GM23338 (cell line): ENCODE measurements around the gene PIK3C3. TPM values are rescaled to one million over a fixed set of nuclear protein-coding genes. Genes with fewer than 3 reads are reported as not detected.

Experiments used
- ATAC-seq: fragments of 200-7000 bp; cut with Tn5 transposase; 3 replicates; pipeline ENCODE4 v1.9.1; 2020
- DNase-seq: peaks from one replicate; pipeline ENCODE4 v3.0.0-alpha.2; 2015; ENCODE audit warnings: low spot score
- H2AFZ ChIP-seq: fragments of 200-600 bp; sonication (generic); 2 replicates; pipeline ENCODE4 v1.8.0; 2016; ENCODE audit warnings: antibody characterized with exemption, mild to moderate bottlenecking, moderate library complexity
- H3F3A ChIP-seq: fragments of 200-600 bp; sonication (generic); replicated peaks from 2 replicates; pipeline ENCODE4 v1.8.0; 2017; ENCODE audit warnings: antibody characterized with exemption, mixed run types, low read depth
- H3K27ac ChIP-seq: fragments of 200-600 bp; sonication (generic); 2 replicates; pipeline ENCODE4 v1.6.1; 2016; ENCODE audit warnings: low read depth
- H3K27me3 ChIP-seq: fragments of 200-600 bp; sonication (generic); 2 replicates; pipeline ENCODE4 v1.8.0; 2016; ENCODE audit warnings: mild to moderate bottlenecking, mixed run types, moderate library complexity; ENCODE audit not compliant: insufficient read depth
- H3K36me3 ChIP-seq: fragments of 200-600 bp; sonication (generic); 2 replicates; pipeline ENCODE4 v1.8.0; 2016; ENCODE audit warnings: mild to moderate bottlenecking; ENCODE audit not compliant: insufficient read depth
- H3K4me1 ChIP-seq: fragments of 200-600 bp; sonication (generic); 2 replicates; pipeline ENCODE4 v1.8.0; 2016; ENCODE audit warnings: mild to moderate bottlenecking, moderate library complexity; ENCODE audit not compliant: insufficient read depth
- H3K4me2 ChIP-seq: fragments of 200-600 bp; sonication (generic); 2 replicates; pipeline ENCODE4 v1.7.1; 2017; ENCODE audit warnings: mixed run types
- H3K4me3 ChIP-seq: fragments of 200-600 bp; sonication (generic); 2 replicates; pipeline ENCODE4 v1.6.1; 2016; ENCODE audit warnings: mixed run types
- H3K79me2 ChIP-seq: fragments of 200-600 bp; sonication (generic); replicated peaks from 2 replicates; pipeline ENCODE4 v1.8.0; 2017; ENCODE audit warnings: mild to moderate bottlenecking; ENCODE audit not compliant: insufficient read depth
- H3K9me2 ChIP-seq: fragments of 200-600 bp; sonication (generic); 2 replicates; pipeline ENCODE4 v1.8.0; 2017; ENCODE audit not compliant: insufficient read depth
- H4K20me1 ChIP-seq: fragments of 200-600 bp; sonication (generic); replicated peaks from 2 replicates; pipeline ENCODE4 v1.8.0; 2017; ENCODE audit warnings: mild to moderate bottlenecking; ENCODE audit not compliant: insufficient read depth
- H3K27ac Mint-ChIP-seq: 2 replicates; pipeline ENCODE4 v1.8.0; 2020; ENCODE audit warnings: inconsistent platforms, mild to moderate bottlenecking, moderate library complexity, mixed read lengths
- H3K27me3 Mint-ChIP-seq: 3 replicates; pipeline ENCODE4 v1.8.0; 2022; ENCODE audit warnings: low read depth, mild to moderate bottlenecking, moderate library complexity, mixed read lengths, inconsistent platforms; ENCODE audit not compliant: insufficient read depth, poor library complexity
- H3K36me3 Mint-ChIP-seq: 3 replicates; pipeline ENCODE4 v1.8.0; 2021; ENCODE audit warnings: low read depth, mild to moderate bottlenecking, inconsistent platforms, moderate library complexity, mixed read lengths
- H3K4me1 Mint-ChIP-seq: 3 replicates; pipeline ENCODE4 v1.8.0; 2020; ENCODE audit warnings: mild to moderate bottlenecking, inconsistent platforms, mixed read lengths
- H3K4me3 Mint-ChIP-seq: 3 replicates; pipeline ENCODE4 v1.8.0; 2021; ENCODE audit warnings: moderate library complexity, mild to moderate bottlenecking, inconsistent platforms, mixed read lengths
- H3K9me3 Mint-ChIP-seq: 3 replicates; pipeline ENCODE4 v1.8.0; 2020; ENCODE audit warnings: moderate library complexity, mild to moderate bottlenecking, inconsistent platforms, mixed read lengths
- CREB1 ChIP-seq: fragments of 250-450 bp; sonication (Bioruptor Pico); IDR thresholded peaks from 2 replicates; pipeline ENCODE4 v1.5.0; 2020; ENCODE audit warnings: low read depth, mild to moderate bottlenecking, moderate library complexity
- EZH2 ChIP-seq: fragments of 200-600 bp; sonication (generic); IDR thresholded peaks from one replicate; pipeline ENCODE4 v1.8.0; 2017; ENCODE audit warnings: antibody characterized with exemption, mild to moderate bottlenecking, low read depth; ENCODE audit not compliant: unreplicated experiment
- EZH2phosphoT487 ChIP-seq: fragments of 200-600 bp; sonication (generic); IDR thresholded peaks from one replicate; pipeline ENCODE4 v1.8.1; 2018; ENCODE audit warnings: antibody characterized with exemption; ENCODE audit not compliant: unreplicated experiment
- JUNB ChIP-seq: IDR thresholded peaks from one replicate; pipeline ENCODE4 v1.6.1; 2016; ENCODE audit warnings: antibody characterized with exemption; ENCODE audit not compliant: unreplicated experiment
- NANOG ChIP-seq: IDR thresholded peaks from 2 replicates; pipeline ENCODE4 v1.6.1; 2016; ENCODE audit warnings: antibody characterized with exemption, borderline replicate concordance
- POLR2AphosphoS5 ChIP-seq: IDR thresholded peaks from 2 replicates; pipeline ENCODE4 v1.6.1; 2016; ENCODE audit warnings: antibody characterized with exemption, low read depth
- STAT1 ChIP-seq: IDR thresholded peaks from one replicate; pipeline ENCODE4 v1.6.1; 2016; ENCODE audit warnings: antibody characterized with exemption; ENCODE audit not compliant: unreplicated experiment
- ZNF114 ChIP-seq: fragments of 250-450 bp; sonication (Bioruptor Pico); IDR thresholded peaks from 2 replicates; pipeline ENCODE4 v1.5.0; 2020; ENCODE audit warnings: mild to moderate bottlenecking, moderate library complexity
- ZNF331 ChIP-seq: fragments of 250-450 bp; sonication (Bioruptor Pico); IDR thresholded peaks from 2 replicates; pipeline ENCODE4 v1.5.0; 2020; ENCODE audit warnings: low read depth, mild to moderate bottlenecking, moderate library complexity
- polyA plus RNA-seq: library from polyadenylated mRNA; unstranded; fragments of >200 nt; fragmentation: Nextera tagmentation; extraction: Ambion mirVana; gene quantifications from 2 replicates; pipeline ENCODE4 v1.2.1, GENCODE V29; 2016
- total RNA-seq: library from RNA; depleted of rRNA; stranded (reverse); fragments of >200 nt; shearing (Covaris generic); gene quantifications from 2 replicates; pipeline ENCODE4 v1.2.3, GENCODE V29; 2014
- TF ChIP-seq, protein P1 (sequence below): fragments of 250-450 bp; sonication (Bioruptor Pico); IDR thresholded peaks from 2 replicates; pipeline ENCODE4 v1.5.0; 2020; ENCODE audit warnings: mild to moderate bottlenecking, moderate library complexity
- TF ChIP-seq, protein P2 (sequence below): IDR thresholded peaks from 2 replicates; pipeline ENCODE4 v1.6.1; 2016; ENCODE audit warnings: antibody characterized with exemption
- TF ChIP-seq, protein P3 (sequence below): IDR thresholded peaks from one replicate; pipeline ENCODE4 v1.6.1; 2018; ENCODE audit warnings: antibody characterized with exemption; ENCODE audit not compliant: unreplicated experiment
- TF ChIP-seq, protein P4 (sequence below), 2 experiments: fragments of 200-600 bp in 1 of 2; sonication (generic) in 1 of 2; conservative IDR thresholded peaks; 2 replicates each; pipeline versions ENCODE4 v1.5.1 to v1.6.1; 2016 to 2017; ENCODE audit warnings: antibody characterized with exemption in 2 of 2, low read depth in 2 of 2, mild to moderate bottlenecking in 2 of 2, moderate library complexity in 1 of 2

The PIK3C3 gene
- total and polyA plus RNA-seq, 2 experiments from 2014 or later = 25.9 to 35.4 TPM

DNA sequence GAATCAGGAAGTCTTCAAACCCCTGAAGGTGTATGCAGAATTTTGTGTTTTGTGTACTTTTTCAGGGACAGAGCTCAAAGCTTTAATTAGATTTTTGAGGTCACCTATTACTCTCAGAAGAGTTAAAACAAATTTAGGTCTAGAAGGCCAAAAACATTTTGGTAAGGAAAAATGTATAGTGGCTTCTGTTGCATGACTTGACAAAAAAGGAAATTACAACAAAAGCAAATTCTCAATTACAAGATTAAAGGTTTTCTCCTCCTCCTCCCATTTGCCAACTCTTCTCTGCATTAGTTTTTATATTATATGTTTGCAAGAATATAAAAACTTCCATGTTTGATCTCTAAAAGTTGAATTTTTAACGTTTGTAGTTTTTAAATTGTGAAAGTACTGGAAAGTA, 4.0 kb downstream of the PIK3C3 start:
- TF ChIP-seq NANOG = no peak
- no peak for TF ChIP-seq POLR2AphosphoS5
- TF ChIP-seq ZNF331 (CRISPR knock-in tag) = no peak
- no peak for TF ChIP-seq EZH2phosphoT487
- no peak for TF ChIP-seq STAT1
- TF ChIP-seq, protein P1, sequence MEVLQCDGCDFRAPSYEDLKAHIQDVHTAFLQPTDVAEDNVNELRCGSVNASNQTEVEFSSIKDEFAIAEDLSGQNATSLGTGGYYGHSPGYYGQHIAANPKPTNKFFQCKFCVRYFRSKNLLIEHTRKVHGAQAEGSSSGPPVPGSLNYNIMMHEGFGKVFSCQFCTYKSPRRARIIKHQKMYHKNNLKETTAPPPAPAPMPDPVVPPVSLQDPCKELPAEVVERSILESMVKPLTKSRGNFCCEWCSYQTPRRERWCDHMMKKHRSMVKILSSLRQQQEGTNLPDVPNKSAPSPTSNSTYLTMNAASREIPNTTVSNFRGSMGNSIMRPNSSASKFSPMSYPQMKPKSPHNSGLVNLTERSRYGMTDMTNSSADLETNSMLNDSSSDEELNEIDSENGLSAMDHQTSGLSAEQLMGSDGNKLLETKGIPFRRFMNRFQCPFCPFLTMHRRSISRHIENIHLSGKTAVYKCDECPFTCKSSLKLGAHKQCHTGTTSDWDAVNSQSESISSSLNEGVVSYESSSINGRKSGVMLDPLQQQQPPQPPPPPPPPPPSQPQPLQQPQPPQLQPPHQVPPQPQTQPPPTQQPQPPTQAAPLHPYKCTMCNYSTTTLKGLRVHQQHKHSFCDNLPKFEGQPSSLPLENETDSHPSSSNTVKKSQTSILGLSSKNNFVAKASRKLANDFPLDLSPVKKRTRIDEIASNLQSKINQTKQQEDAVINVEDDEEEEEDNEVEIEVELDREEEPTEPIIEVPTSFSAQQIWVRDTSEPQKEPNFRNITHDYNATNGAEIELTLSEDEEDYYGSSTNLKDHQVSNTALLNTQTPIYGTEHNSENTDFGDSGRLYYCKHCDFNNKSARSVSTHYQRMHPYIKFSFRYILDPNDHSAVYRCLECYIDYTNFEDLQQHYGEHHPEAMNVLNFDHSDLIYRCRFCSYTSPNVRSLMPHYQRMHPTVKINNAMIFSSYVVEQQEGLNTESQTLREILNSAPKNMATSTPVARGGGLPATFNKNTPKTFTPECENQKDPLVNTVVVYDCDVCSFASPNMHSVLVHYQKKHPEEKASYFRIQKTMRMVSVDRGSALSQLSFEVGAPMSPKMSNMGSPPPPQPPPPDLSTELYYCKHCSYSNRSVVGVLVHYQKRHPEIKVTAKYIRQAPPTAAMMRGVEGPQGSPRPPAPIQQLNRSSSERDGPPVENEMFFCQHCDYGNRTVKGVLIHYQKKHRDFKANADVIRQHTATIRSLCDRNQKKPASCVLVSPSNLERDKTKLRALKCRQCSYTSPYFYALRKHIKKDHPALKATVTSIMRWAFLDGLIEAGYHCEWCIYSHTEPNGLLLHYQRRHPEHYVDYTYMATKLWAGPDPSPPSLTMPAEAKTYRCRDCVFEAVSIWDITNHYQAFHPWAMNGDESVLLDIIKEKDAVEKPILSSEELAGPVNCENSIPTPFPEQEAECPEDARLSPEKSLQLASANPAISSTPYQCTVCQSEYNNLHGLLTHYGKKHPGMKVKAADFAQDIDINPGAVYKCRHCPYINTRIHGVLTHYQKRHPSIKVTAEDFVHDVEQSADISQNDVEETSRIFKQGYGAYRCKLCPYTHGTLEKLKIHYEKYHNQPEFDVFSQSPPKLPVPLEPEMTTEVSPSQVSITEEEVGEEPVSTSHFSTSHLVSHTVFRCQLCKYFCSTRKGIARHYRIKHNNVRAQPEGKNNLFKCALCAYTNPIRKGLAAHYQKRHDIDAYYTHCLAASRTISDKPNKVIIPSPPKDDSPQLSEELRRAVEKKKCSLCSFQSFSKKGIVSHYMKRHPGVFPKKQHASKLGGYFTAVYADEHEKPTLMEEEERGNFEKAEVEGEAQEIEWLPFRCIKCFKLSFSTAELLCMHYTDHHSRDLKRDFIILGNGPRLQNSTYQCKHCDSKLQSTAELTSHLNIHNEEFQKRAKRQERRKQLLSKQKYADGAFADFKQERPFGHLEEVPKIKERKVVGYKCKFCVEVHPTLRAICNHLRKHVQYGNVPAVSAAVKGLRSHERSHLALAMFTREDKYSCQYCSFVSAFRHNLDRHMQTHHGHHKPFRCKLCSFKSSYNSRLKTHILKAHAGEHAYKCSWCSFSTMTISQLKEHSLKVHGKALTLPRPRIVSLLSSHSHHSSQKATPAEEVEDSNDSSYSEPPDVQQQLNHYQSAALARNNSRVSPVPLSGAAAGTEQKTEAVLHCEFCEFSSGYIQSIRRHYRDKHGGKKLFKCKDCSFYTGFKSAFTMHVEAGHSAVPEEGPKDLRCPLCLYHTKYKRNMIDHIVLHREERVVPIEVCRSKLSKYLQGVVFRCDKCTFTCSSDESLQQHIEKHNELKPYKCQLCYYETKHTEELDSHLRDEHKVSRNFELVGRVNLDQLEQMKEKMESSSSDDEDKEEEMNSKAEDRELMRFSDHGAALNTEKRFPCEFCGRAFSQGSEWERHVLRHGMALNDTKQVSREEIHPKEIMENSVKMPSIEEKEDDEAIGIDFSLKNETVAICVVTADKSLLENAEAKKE (CRISPR knock-in tag) = no peak
- TF ChIP-seq, protein P2, sequence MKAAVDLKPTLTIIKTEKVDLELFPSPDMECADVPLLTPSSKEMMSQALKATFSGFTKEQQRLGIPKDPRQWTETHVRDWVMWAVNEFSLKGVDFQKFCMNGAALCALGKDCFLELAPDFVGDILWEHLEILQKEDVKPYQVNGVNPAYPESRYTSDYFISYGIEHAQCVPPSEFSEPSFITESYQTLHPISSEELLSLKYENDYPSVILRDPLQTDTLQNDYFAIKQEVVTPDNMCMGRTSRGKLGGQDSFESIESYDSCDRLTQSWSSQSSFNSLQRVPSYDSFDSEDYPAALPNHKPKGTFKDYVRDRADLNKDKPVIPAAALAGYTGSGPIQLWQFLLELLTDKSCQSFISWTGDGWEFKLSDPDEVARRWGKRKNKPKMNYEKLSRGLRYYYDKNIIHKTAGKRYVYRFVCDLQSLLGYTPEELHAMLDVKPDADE = no peak
- TF ChIP-seq EZH2 = no peak
- no peak for TF ChIP-seq CREB1 (CRISPR knock-in tag)
- TF ChIP-seq, protein P3, sequence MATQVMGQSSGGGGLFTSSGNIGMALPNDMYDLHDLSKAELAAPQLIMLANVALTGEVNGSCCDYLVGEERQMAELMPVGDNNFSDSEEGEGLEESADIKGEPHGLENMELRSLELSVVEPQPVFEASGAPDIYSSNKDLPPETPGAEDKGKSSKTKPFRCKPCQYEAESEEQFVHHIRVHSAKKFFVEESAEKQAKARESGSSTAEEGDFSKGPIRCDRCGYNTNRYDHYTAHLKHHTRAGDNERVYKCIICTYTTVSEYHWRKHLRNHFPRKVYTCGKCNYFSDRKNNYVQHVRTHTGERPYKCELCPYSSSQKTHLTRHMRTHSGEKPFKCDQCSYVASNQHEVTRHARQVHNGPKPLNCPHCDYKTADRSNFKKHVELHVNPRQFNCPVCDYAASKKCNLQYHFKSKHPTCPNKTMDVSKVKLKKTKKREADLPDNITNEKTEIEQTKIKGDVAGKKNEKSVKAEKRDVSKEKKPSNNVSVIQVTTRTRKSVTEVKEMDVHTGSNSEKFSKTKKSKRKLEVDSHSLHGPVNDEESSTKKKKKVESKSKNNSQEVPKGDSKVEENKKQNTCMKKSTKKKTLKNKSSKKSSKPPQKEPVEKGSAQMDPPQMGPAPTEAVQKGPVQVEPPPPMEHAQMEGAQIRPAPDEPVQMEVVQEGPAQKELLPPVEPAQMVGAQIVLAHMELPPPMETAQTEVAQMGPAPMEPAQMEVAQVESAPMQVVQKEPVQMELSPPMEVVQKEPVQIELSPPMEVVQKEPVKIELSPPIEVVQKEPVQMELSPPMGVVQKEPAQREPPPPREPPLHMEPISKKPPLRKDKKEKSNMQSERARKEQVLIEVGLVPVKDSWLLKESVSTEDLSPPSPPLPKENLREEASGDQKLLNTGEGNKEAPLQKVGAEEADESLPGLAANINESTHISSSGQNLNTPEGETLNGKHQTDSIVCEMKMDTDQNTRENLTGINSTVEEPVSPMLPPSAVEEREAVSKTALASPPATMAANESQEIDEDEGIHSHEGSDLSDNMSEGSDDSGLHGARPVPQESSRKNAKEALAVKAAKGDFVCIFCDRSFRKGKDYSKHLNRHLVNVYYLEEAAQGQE = no peak
- TF ChIP-seq, protein P4, sequence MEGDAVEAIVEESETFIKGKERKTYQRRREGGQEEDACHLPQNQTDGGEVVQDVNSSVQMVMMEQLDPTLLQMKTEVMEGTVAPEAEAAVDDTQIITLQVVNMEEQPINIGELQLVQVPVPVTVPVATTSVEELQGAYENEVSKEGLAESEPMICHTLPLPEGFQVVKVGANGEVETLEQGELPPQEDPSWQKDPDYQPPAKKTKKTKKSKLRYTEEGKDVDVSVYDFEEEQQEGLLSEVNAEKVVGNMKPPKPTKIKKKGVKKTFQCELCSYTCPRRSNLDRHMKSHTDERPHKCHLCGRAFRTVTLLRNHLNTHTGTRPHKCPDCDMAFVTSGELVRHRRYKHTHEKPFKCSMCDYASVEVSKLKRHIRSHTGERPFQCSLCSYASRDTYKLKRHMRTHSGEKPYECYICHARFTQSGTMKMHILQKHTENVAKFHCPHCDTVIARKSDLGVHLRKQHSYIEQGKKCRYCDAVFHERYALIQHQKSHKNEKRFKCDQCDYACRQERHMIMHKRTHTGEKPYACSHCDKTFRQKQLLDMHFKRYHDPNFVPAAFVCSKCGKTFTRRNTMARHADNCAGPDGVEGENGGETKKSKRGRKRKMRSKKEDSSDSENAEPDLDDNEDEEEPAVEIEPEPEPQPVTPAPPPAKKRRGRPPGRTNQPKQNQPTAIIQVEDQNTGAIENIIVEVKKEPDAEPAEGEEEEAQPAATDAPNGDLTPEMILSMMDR (conservative IDR thresholded peaks at IDR 0.05; ENCODE audit: low read depth in 2 of 2) = no peak
- TF ChIP-seq JUNB = no peak
- no peak for TF ChIP-seq ZNF114 (CRISPR knock-in tag)
- peaks cover 80% of the 10 kb centered on the region for H3K79me2 ChIP-seq
- no peak overlapping the region for H2AFZ ChIP-seq
- no peak for ATAC-seq
- Mint-ChIP-seq H3K36me3 (peaks cover 14% of the 10 kb centered on the region; the same call in 2 of the 3 replicates), H3K27ac (no peak overlapping the region), H3K9me3 (no peaks in the 10 kb centered on the region), H3K4me3 (no peak overlapping the region), H3K27me3 (peaks cover 2% of the 10 kb centered on the region), H3K4me1 (peaks cover 6% of the 10 kb centered on the region; the same call in 2 of the 3 replicates)
- no peaks in the 10 kb centered on the region for H3K27me3 ChIP-seq
- no peak overlapping the region for H3K4me2 ChIP-seq
- peaks cover 5% of the 10 kb centered on the region for H3K36me3 ChIP-seq
- no peak for DNase-seq
- no peaks in the 10 kb centered on the region for H3K9me2 ChIP-seq
- no peaks in the 10 kb centered on the region for H3K4me1 ChIP-seq
- no peak overlapping the region for H3K27ac ChIP-seq
- H3F3A ChIP-seq = no peaks in the 10 kb centered on the region
- peaks cover 8% of the 10 kb centered on the region; the same call in 1 of the 2 replicates for H4K20me1 ChIP-seq
- no peak overlapping the region for H3K4me3 ChIP-seq
